NCI-H1048 (cell line): ENCODE data around the gene UBC.
"Not testable (repeated sequence)": the region's sequence is repeated elsewhere in the genome, so short reads cannot be mapped to it uniquely, and the experiment has no call there.

Experiments used
- DNase-seq: peaks from one replicate; lab custom pipeline; 2025; lab: John Stamatoyannopoulos, UW

Gene UBC

GRCh38 chr12:124930586-124930985, 16.1 kb upstream of the UBC start:
- no peak for DNase-seq

DNA sequence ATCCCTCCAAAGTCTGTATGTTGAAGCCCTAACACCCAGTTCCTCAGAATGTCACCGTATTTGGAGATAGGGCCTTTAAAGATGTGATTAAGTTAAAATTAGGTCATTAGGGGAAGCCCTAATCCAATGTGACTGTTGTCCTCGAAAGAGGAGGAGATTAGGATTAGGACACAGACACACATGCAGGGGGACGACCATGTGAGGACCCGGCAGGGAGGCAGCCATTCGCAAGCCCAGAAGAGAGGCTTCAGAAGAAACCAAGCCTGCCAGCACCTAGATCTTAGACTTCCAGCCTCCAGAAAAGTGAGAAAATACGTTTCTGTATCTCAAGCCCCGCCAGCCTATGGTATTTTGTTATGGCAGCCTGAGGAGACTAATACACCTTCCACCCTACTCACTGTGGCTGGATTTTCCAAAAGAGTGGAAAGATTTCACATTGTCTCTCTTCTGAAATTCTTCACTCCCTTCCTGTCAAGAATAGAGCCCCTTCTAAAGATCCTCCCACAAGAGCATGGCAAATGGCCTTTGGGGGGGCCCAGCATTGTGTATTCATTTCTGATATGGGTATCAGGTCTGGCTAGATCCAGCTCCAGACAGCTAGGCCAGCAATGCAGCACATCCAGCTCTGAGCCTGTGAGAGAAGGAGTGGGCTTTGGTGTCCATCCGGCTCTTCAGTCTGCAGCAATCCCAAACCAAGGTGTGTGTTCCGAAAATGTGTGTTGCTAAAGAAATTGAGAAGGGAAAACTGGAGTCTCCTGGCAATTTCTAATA, 15.4 kb upstream of the UBC start:
- DNase-seq: no peak

- DNase-seq: no peak
Observed at GRCh38 chr12:124928912-124929530, 14.6 kb upstream of the UBC start.

- no peak for DNase-seq
Observed at GRCh38 chr12:124928095-124928911, 13.9 kb upstream of the UBC start.

DNA sequence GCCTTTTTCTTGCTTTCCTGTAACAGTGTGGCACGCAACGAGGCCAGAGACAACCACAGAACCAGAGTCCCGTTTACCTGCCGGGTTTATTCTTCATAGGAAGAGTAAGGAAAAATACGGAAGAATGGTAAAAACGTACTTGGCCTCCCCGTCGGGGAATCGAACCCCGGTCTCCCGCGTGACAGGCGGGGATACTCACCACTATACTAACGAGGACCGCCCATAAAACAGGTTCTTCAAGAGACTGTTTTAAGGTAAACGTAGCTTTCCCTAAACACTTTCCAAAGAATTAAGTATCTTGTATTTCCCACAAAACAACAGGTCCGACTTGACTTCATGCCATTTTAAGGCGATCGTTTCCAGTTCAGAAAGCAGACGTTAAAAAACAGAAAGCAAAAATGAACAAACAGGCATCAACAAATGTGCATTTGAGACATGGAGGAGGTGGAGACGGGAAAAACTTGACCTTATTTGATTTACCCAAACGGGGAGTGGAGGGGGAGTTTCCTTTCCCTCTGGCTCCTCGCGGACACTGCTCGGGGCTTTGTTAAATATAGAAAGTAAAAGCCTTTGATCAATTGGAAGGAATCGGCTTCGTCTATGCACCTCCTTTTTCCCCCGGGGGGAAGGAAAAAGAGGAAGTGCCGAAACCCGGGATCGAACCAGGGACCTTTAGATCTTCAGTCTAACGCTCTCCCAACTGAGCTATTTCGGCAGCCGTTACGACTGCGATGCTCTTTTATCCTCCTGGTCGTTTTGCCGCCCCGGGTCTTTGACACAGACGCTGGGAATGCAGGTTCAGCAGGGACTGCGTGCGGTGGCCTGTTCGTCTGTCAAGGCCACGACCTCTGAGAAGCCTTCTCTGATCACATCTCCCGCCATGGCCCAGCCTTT, 13.0 kb upstream of the UBC start:
- DNase-seq: no peak

- DNase-seq: not testable (repeated sequence)
Observed at GRCh38 chr12:124925782-124926181, 11.3 kb upstream of the UBC start.

GRCh38 chr12:124925117-124925516, 10.7 kb upstream of the UBC start:
- no peak for DNase-seq

DNA sequence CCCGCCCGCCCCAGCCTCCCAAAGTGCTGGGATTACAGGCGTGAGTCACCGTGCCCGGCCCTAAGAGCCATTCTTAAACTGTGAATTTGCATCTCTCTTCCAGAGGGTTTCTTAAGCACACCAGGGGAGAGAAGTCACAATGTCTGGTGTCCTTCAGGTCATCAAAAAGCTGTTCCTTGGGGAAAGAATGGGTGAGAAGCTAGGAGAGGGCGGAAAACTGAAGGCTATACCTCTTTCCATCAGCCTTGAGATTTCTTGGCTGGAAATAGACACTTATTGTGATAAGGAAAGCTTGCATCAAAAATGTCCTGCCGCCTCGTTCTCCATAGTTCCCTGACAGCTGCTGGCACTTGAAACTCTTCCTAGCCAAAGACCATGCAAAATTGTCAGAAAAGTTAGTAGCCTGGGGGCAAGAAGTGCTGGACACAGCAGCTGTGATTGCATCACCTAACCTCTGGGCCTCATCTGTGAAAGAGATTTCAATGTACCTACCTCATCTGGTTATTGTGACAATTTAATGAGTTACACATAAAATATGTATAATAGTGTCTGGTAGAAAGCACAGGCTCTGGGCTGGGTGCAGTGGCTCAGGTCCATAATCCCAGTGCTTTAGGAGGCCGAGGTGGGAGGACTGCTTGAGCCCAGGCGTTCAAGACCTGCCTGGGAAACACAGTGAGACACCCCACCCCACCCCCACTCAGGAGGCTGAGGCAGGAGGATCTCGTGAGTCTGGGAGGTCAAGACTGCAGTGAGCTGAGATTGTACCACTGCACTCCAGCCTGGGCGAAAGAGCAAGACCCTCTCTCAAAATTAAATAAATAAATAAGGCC, 9.7 kb upstream of the UBC start:
- no peak for DNase-seq

GRCh38 chr12:124921200-124922031, 7.0 kb upstream of the UBC start:
- no peak for DNase-seq

GRCh38 chr12:124920353-124920935, 6.0 kb upstream of the UBC start:
- DNase-seq: no peak

- DNase-seq: no peak
Observed at GRCh38 chr12:124919521-124920352, 5.3 kb upstream of the UBC start.

- not testable (repeated sequence) for DNase-seq
Observed at GRCh38 chr12:124918622-124918988, 4.2 kb upstream of the UBC start.

GRCh38 chr12:124917841-124918621, 3.6 kb upstream of the UBC start:
- no peak for DNase-seq

- DNase-seq: no peak
Observed at GRCh38 chr12:124917135-124917840, 2.8 kb upstream of the UBC start.

DNA sequence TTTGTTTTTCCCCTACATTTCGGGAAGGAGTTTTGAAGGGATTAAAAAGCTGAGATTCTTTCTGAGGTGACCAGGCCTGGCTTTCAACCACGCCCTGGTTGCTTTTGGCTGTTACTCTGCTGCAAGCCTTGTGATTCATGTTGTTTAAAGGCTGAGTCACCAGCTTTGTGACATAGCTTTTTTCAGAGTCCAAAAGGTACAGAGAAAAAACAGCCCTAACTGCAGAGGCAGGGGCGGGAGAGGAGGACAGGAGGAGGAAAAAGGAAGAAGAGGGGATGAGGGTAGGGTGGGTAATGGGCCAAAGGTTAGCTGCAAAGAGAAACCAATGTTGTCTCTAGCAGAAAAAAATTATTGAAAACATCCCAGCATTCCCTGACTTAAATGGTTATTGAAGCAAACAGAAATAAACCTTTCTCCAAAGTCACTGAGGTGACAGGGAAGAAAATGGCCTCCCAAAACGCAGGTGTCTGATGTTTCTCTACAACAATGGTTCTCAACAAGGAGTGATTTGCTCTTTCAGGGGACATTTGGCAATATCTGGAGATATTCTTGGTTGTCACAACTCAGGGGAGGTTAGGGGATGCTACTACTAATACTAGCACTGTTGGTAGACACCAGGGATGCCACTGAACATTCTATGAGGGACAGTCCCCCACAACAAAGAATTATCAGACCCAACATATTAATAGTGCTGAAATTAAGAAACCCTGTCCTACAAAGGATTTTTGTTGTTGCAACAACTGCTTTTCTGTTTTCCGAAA, 2.1 kb upstream of the UBC start:
- DNase-seq: no peak
